Esophagus squamous epithelium (tissue), 5 donors: ENCODE data around the gene PCLO. TPM values are rescaled to one million over a fixed set of nuclear protein-coding genes. Genes with fewer than 3 reads are reported as not detected.
"Not testable (repeated sequence)": the region's sequence is repeated elsewhere in the genome, so short reads cannot be mapped to it uniquely, and the experiment has no call there.

ENCODE experiments used
- DNase-seq: peaks from one replicate; lab custom pipeline; 2025; lab: John Stamatoyannopoulos, UW
- H3K27ac ChIP-seq, 4 donors: fragments of 200-600 bp; sonication (generic); one replicate each; pipeline ENCODE4 v1.5.1; 2016 to 2019; ENCODE audit warnings: mild to moderate bottlenecking in 1 of 4
- H3K27me3 ChIP-seq, 4 donors: fragments of 200-600 bp; sonication (generic); 1 replicate in 3 of 4; 2 replicates in 1 of 4; pipeline versions ENCODE4 v1.5.1 to v1.6.0; 2017 to 2021; ENCODE audit warnings: antibody characterized with exemption in 1 of 4
- H3K36me3 ChIP-seq, 3 donors: fragments of 200-600 bp; sonication (generic); one replicate each; pipeline ENCODE4 v1.5.1; 2016 to 2019
- H3K4me1 ChIP-seq, 3 donors: fragments of 200-600 bp; sonication (generic); one replicate each; pipeline ENCODE4 v1.5.1; 2017 to 2019
- H3K4me3 ChIP-seq, 4 donors: fragments of 200-600 bp; sonication (generic); 1 replicate in 3 of 4; 2 replicates in 1 of 4; pipeline ENCODE4 v1.5.1; 2016 to 2019; ENCODE audit warnings: mild to moderate bottlenecking in 2 of 4, moderate library complexity in 1 of 4
- H3K9me3 ChIP-seq, 3 donors: fragments of 200-600 bp; sonication (generic); one replicate each; pipeline ENCODE4 v1.5.1; 2016 to 2019
- CTCF ChIP-seq, 6 experiments: fragments of 450-650 bp in 4 of 6; fragments of 200-600 bp in 2 of 6; sonication (generic) in 2 of 6; IDR thresholded peaks; one replicate each; pipeline ENCODE4 v1.5.1; 2016 to 2019; ENCODE audit warnings: antibody characterized with exemption in 6 of 6, mild to moderate bottlenecking in 4 of 6, moderate library complexity in 4 of 6
- POLR2A ChIP-seq, 4 donors: fragments of 450-650 bp; IDR thresholded peaks; one replicate each; pipeline ENCODE4 v1.6.1; 2017; ENCODE audit warnings: antibody characterized with exemption in 4 of 4, mild to moderate bottlenecking in 4 of 4, moderate library complexity in 3 of 4
- WGBS, 2 donors: methylation state at CpG; one replicate each; pipeline ENCODE4 v1.1.5; 2018; 5-methylcytosine and 5-hydroxymethylcytosine counted together
- intact Hi-C: fragments of 100-400 bp; cut with DNase I; formaldehyde crosslinking; loops from one replicate; pipeline ENCODE4 v1.15.0; 2022
- total RNA-seq, 4 donors: library from RNA; depleted of rRNA; stranded (reverse); fragments of >200 nt; gene quantifications; one replicate each; pipeline ENCODE4 v1.1.0, GENCODE V29; 2016
- donor health status: DM: yes; HTN: yes; CAD: no.

PCLO gene
- total RNA-seq, 4 donors from 2014 or later: 3.3 to 17.8 (median 5.3) TPM

GRCh38 chr7:83105063-83105462 is 57.6 kb downstream of the PCLO start:
- TF ChIP-seq CTCF (IDR thresholded peaks at IDR 0.05) (no peak), POLR2A (IDR thresholded peaks at IDR 0.05) (no peak)
- Histone ChIP-seq H3K27ac (no peak overlapping the region), H3K9me3 (no peaks in the 10 kb centered on the region), H3K27me3 (no peaks in the 10 kb centered on the region), H3K4me3 (no peak overlapping the region), H3K36me3 (no peaks in the 10 kb centered on the region), H3K4me1 (no peaks in the 10 kb centered on the region)
- 63 to 77% methylated on average over 1 of the region's 1 CpG for WGBS, 2 donors
- intact Hi-C loops: no loop called here
- DNase-seq: no peak

GRCh38 chr7:83101530-83101929 is 61.2 kb downstream of the PCLO start:
- no peak for TF ChIP-seq CTCF (IDR thresholded peaks at IDR 0.05)
- TF ChIP-seq POLR2A (IDR thresholded peaks at IDR 0.05): no peak
- Histone ChIP-seq H3K4me1 (no peaks in the 10 kb centered on the region), H3K9me3 (no peaks in the 10 kb centered on the region), H3K4me3 (no peak overlapping the region), H3K27ac (no peak overlapping the region), H3K36me3 (no peaks in the 10 kb centered on the region), H3K27me3 (no peaks in the 10 kb centered on the region)
- DNase-seq: no peak
- 71 to 74% methylated on average over 3 of the region's 3 CpGs for WGBS, 2 donors
- intact Hi-C loops: no loop called here

GRCh38 chr7:83096065-83096580 is 66.6 kb downstream of the PCLO start:
- 60 to 73% methylated on average over 2 of the region's 2 CpGs for WGBS, 2 donors
- Histone ChIP-seq H3K27me3 (no peaks in the 10 kb centered on the region), H3K36me3 (no peaks in the 10 kb centered on the region), H3K4me1 (no peaks in the 10 kb centered on the region), H3K9me3 (no peaks in the 10 kb centered on the region), H3K27ac (no peak overlapping the region), H3K4me3 (no peak overlapping the region)
- no peak for TF ChIP-seq CTCF (IDR thresholded peaks at IDR 0.05)
- no peak for TF ChIP-seq POLR2A (IDR thresholded peaks at IDR 0.05)
- intact Hi-C loops: no loop called here
- no peak for DNase-seq

GRCh38 chr7:83085299-83085698 is 77.4 kb downstream of the PCLO start:
- Histone ChIP-seq H3K4me1 (no peaks in the 10 kb centered on the region), H3K9me3 (no peaks in the 10 kb centered on the region), H3K27me3 (no peaks in the 10 kb centered on the region), H3K4me3 (no peak overlapping the region), H3K27ac (no peak overlapping the region), H3K36me3 (no peaks in the 10 kb centered on the region)
- intact Hi-C loops: no loop called here
- TF ChIP-seq POLR2A (IDR thresholded peaks at IDR 0.05) (no peak), CTCF (IDR thresholded peaks at IDR 0.05) (no peak)
- WGBS, 2 donors: 68 to 86% methylated on average over 4 of the region's 4 CpGs
- no peak for DNase-seq

- 88 to 93% methylated on average over 1 of the region's 1 CpG for WGBS, 2 donors
These were observed 82.8 kb downstream of the PCLO start for GRCh38 chr7:83079879-83080278.

GRCh38 chr7:83077328-83077727 is 85.4 kb downstream of the PCLO start:
- Histone ChIP-seq H3K4me1 (peaks cover 0 to 15% (median 0%) of the 10 kb centered on the region in 3 donors), H3K4me3 (no peak overlapping the region), H3K27me3 (no peaks in the 10 kb centered on the region), H3K9me3 (no peaks in the 10 kb centered on the region), H3K27ac (no peak overlapping the region), H3K36me3 (no peaks in the 10 kb centered on the region)
- no peak for TF ChIP-seq CTCF (IDR thresholded peaks at IDR 0.05)
- TF ChIP-seq POLR2A (IDR thresholded peaks at IDR 0.05): no peak
- intact Hi-C loops: no loop called here
- WGBS, 2 donors: 24 to 44% methylated on average over 2 of the region's 2 CpGs
- DNase-seq: no peak

More at GRCh38 chr7:83079879-83080278, 82.8 kb downstream of the PCLO start:
- peaks cover 0 to 15% (median 0%) of the 10 kb centered on the region in 3 donors for H3K4me1 ChIP-seq
- H3K4me3 ChIP-seq, H3K27ac ChIP-seq, H3K27me3 ChIP-seq, DNase-seq, intact Hi-C loops, H3K9me3 ChIP-seq, H3K36me3 ChIP-seq: not testable (repeated sequence)
